SJCRH30 (cell line): ENCODE results near the gene TAF6L. TPM values are rescaled to one million over a fixed set of nuclear protein-coding genes. Genes with fewer than 3 reads are reported as not detected.

Experiments used
- total RNA-seq: library from RNA; depleted of rRNA; stranded (reverse); fragments of >200 nt; shearing (Covaris generic); gene quantifications from 2 replicates; pipeline ENCODE4 v1.2.3, GENCODE V29; 2014; rRNA removed

TAF6L gene
- total RNA-seq, 1 experiment from 2014 or later, result 22.2 TPM

Other genes with a start within 250 kb of the TAF6L start
- gene AHNAK, start 224.6 kb upstream of the TAF6L start, total RNA-seq, result 10.3 and 10.9 TPM in 2 replicates
- gene EEF1G, start 197.5 kb upstream of the TAF6L start, total RNA-seq, result 2,270 and 2,323 TPM in 2 replicates
- 8.8 and 9.1 TPM in 2 replicates for gene TUT1, start 179.9 kb upstream of the TAF6L start, total RNA-seq
- gene MTA2, start 169.5 kb upstream of the TAF6L start, total RNA-seq, result 106 and 107 TPM in 2 replicates
- 5.8 and 8.9 TPM in 2 replicates for gene EML3, start 158.6 kb upstream of the TAF6L start, total RNA-seq
- 0.46 and 0.51 TPM in 2 replicates for gene ROM1, start 158.1 kb upstream of the TAF6L start, total RNA-seq
- 23.4 and 28.2 TPM in 2 replicates for gene B3GAT3, start 149.4 kb upstream of the TAF6L start, total RNA-seq
- 209 and 210 TPM in 2 replicates for gene GANAB, start 124.8 kb upstream of the TAF6L start, total RNA-seq
- gene INTS5, start 118.1 kb upstream of the TAF6L start, total RNA-seq, result 20.1 and 20.3 TPM in 2 replicates
- gene C11orf98, start 106.2 kb upstream of the TAF6L start, total RNA-seq, result 62.6 and 65.0 TPM in 2 replicates
- 8.5 and 10.4 TPM in 2 replicates for gene CSKMT, start 106.1 kb upstream of the TAF6L start, total RNA-seq
- gene UQCC3, start 99.7 kb upstream of the TAF6L start, total RNA-seq, result 11.5 and 15.7 TPM in 2 replicates
- 3.2 and 6.3 TPM in 2 replicates for gene LBHD1, start 99.1 kb upstream of the TAF6L start, total RNA-seq
- gene UBXN1, start 92.3 kb upstream of the TAF6L start, total RNA-seq, result 70.4 and 73.1 TPM in 2 replicates
- gene LRRN4CL, start 81.9 kb upstream of the TAF6L start, total RNA-seq, result 0.55 and 0.73 TPM in 2 replicates
- 24.3 and 26.1 TPM in 2 replicates for gene BSCL2, start 64.0 kb upstream of the TAF6L start, total RNA-seq
- gene GNG3, start 63.7 kb upstream of the TAF6L start, total RNA-seq, result not detected in 2 replicates
- gene HNRNPUL2, start 43.9 kb upstream of the TAF6L start, total RNA-seq, result 16.7 and 21.2 TPM in 2 replicates
- 46.2 and 47.0 TPM in 2 replicates for gene TTC9C, start 42.9 kb upstream of the TAF6L start, total RNA-seq
- 5.2 and 7.6 TPM in 2 replicates for gene ZBTB3, start 17.2 kb upstream of the TAF6L start, total RNA-seq
- gene POLR2G, start 9.8 kb upstream of the TAF6L start, total RNA-seq, result 74.1 and 88.0 TPM in 2 replicates
- gene TMEM179B, start 16.0 kb downstream of the TAF6L start, total RNA-seq, result 27.6 and 31.9 TPM in 2 replicates
- 13.3 and 18.3 TPM in 2 replicates for gene TMEM223, start 20.6 kb downstream of the TAF6L start, total RNA-seq
- gene NXF1, start 34.0 kb downstream of the TAF6L start, total RNA-seq, result 56.4 and 59.3 TPM in 2 replicates
- 22.7 and 27.5 TPM in 2 replicates for gene STX5, start 60.7 kb downstream of the TAF6L start, total RNA-seq
- not detected in 2 replicates for gene TEX54, start 61.4 kb downstream of the TAF6L start, total RNA-seq
- 46.7 and 50.4 TPM in 2 replicates for gene WDR74, start 68.2 kb downstream of the TAF6L start, total RNA-seq
- gene SLC3A2, start 109.5 kb downstream of the TAF6L start, total RNA-seq, result 106 and 109 TPM in 2 replicates
- not detected in 2 replicates for gene CHRM1, start 150.0 kb downstream of the TAF6L start, total RNA-seq
- not detected in 2 replicates for gene SLC22A6, start 213.6 kb downstream of the TAF6L start, total RNA-seq
- gene SLC22A8, start 244.4 kb downstream of the TAF6L start, total RNA-seq, result not detected in 2 replicates